K562 (cell line): ENCODE measurements around the gene LONRF2. TPM values are rescaled to one million over a fixed set of nuclear protein-coding genes. Genes with fewer than 3 reads are reported as not detected.
A peak's percentile ranks its signal among the peaks of the same experiment; 100 is the strongest.

Source experiments
- CAMTA2 ChIP-seq: fragments of 250-450 bp; sonication (Bioruptor Pico); conservative IDR thresholded peaks from 2 replicates; pipeline ENCODE4 v1.5.1; 2022
- HDAC8 ChIP-seq: fragments of 450-650 bp; IDR thresholded peaks from 2 replicates; pipeline ENCODE4 v1.6.1; 2016; ENCODE audit warnings: mild to moderate bottlenecking, missing genetic modification characterization, moderate library complexity, missing compliant biosample characterization
- MEIS2 ChIP-seq: fragments of 450-650 bp; IDR thresholded peaks from 2 replicates; pipeline ENCODE4 v1.6.1; 2014; ENCODE audit warnings: mild to moderate bottlenecking; ENCODE audit not compliant: partially characterized antibody
- RBM22 ChIP-seq: fragments of 200-400 bp; formaldehyde crosslinking; IDR thresholded peaks from 2 replicates; pipeline ENCODE4 v1.6.1; 2018; ENCODE audit warnings: low read length, low read depth; ENCODE audit not compliant: poor library complexity, severe bottlenecking
- SAP30 ChIP-seq: fragments of 200-600 bp; sonication (generic); IDR thresholded peaks from 2 replicates; pipeline ENCODE4 v1.6.1; 2012; ENCODE audit warnings: borderline replicate concordance, low read depth, mild to moderate bottlenecking, moderate library complexity, low read length, control low read depth, inconsistent platforms; ENCODE audit not compliant: insufficient read depth, poor library complexity, severe bottlenecking
- XRCC4 ChIP-seq: IDR thresholded peaks from one replicate; pipeline ENCODE4 v1.6.1; 2011; ENCODE audit not compliant: insufficient read depth, insufficient read length; ENCODE audit errors: extremely low read depth
- ZC3H4 ChIP-seq: sonication (generic); formaldehyde crosslinking; IDR thresholded peaks from 2 replicates; pipeline ENCODE4 v1.9.0; 2021; ENCODE audit warnings: missing genetic modification reagents, borderline replicate concordance
- ZNF644 ChIP-seq: fragments of 200-800 bp; sonication (Bioruptor generic); IDR thresholded peaks from 2 replicates; pipeline ENCODE4 v1.6.1; 2016; ENCODE audit warnings: low read depth, missing genetic modification characterization, missing compliant biosample characterization
- polyA plus RNA-seq, 8 experiments: library from polyadenylated mRNA; depleted of rRNA in 4 of 8; stranded (reverse) in 5 of 8; unstranded in 3 of 8; fragments of >200 nt; fragmentation: Nextera tagmentation in 2 of 8; fragmentation: Illumina TruSeq in 1 of 8; extraction: Ambion mirVana in 2 of 8; extraction: Trizol in 1 of 8; gene quantifications; 2 replicates each; pipeline versions ENCODE4 v1.2.1 to v1.2.3, GENCODE V29; 2011 to 2014; ENCODE audit warnings: inconsistent platforms in 1 of 8, missing spikeins in 1 of 8
- total RNA-seq, 7 experiments: library from RNA; depleted of rRNA in 6 of 7; stranded (reverse); fragments of >200 nt in 6 of 7; fragmentation: Illumina TruSeq in 2 of 7; extraction: Trizol in 2 of 7; gene quantifications; 2 replicates each; pipeline versions ENCODE4 v1.2.1 to v1.2.3, GENCODE V29; 2011 to 2021; ENCODE audit warnings: low replicate concordance in 1 of 7
- TF ChIP-seq, protein P1 (sequence below): sonication (generic); formaldehyde crosslinking; IDR thresholded peaks from 2 replicates; pipeline ENCODE4 v1.8.0; 2023; ENCODE audit warnings: mild to moderate bottlenecking, missing genetic modification reagents
- TF ChIP-seq, protein P2 (sequence below): fragments of 450-650 bp; IDR thresholded peaks from 2 replicates; pipeline ENCODE4 v1.6.1; 2016; ENCODE audit warnings: mild to moderate bottlenecking
- TF ChIP-seq, protein P3 (sequence below), 2 experiments: IDR thresholded peaks; 2 replicates each; pipeline ENCODE4 v1.6.1; 2011; ENCODE audit warnings: borderline replicate concordance in 1 of 2, control low read depth in 1 of 2, low read depth in 1 of 2, low read length in 1 of 2, mild to moderate bottlenecking in 1 of 2, mixed read lengths in 1 of 2, moderate library complexity in 1 of 2; ENCODE audit not compliant: insufficient read depth in 1 of 2, insufficient read length in 1 of 2, poor library complexity in 1 of 2, severe bottlenecking in 1 of 2; ENCODE audit errors: extremely low read depth in 1 of 2
- TF ChIP-seq, protein P4 (sequence below): IDR thresholded peaks from 2 replicates; pipeline ENCODE4 v1.6.1; 2014; ENCODE audit warnings: antibody characterized with exemption
- TF ChIP-seq, protein P5 (sequence below): fragments of 250-450 bp; sonication (Bioruptor Pico); IDR thresholded peaks from 2 replicates; pipeline ENCODE4 v1.5.0; 2021
- TF ChIP-seq, protein P6 (sequence below): fragments of 250-450 bp; sonication (Bioruptor Pico); IDR thresholded peaks from 2 replicates; pipeline ENCODE4 v1.5.0; 2021; ENCODE audit warnings: mild to moderate bottlenecking, borderline replicate concordance
- TF ChIP-seq, protein P7 (sequence below): fragments of 450-650 bp; IDR thresholded peaks from 2 replicates; pipeline ENCODE4 v1.6.1; 2016

LONRF2 gene
- total and polyA plus RNA-seq, 9 of the 15 experiments (the other 6 are each of a cell fraction or from before 2014, with no cell fraction given): 0.35 to 5.0 (median 2.7) TPM

DNA sequence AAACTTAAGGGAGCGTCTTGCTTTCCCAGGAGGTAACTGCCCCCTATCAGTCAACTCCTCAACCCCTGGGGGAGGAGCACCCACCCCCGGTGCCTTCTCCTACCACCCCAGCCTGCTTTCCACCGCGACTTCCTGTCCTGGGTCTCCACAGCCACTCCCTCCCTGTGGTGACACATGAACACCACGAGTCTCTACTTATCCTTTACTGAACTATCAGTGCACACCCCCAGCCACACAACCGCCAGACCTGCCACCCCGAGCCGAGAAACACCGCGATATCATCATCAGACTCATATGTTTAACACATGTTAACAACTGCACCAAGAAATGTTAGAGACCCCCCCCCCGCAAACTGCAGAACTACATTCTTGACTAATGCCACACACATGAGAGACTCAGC lies 43.3 kb downstream of the LONRF2 start (continued):
- TF ChIP-seq HDAC8 (tag) (no peak), MEIS2 (peak; percentile 19), ZNF644 (0 out of 2 replicates have a peak, but pooled peaks have one; percentile 20), XRCC4 (no peak), SAP30 (no peak), RBM22 (no peak), CAMTA2 (CRISPR knock-in tag) (no peak), ZC3H4 (CRISPR knock-in tag) (no peak)
- TF ChIP-seq, protein P1, sequence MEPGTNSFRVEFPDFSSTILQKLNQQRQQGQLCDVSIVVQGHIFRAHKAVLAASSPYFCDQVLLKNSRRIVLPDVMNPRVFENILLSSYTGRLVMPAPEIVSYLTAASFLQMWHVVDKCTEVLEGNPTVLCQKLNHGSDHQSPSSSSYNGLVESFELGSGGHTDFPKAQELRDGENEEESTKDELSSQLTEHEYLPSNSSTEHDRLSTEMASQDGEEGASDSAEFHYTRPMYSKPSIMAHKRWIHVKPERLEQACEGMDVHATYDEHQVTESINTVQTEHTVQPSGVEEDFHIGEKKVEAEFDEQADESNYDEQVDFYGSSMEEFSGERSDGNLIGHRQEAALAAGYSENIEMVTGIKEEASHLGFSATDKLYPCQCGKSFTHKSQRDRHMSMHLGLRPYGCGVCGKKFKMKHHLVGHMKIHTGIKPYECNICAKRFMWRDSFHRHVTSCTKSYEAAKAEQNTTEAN: no peak
- TF ChIP-seq, protein P2, sequence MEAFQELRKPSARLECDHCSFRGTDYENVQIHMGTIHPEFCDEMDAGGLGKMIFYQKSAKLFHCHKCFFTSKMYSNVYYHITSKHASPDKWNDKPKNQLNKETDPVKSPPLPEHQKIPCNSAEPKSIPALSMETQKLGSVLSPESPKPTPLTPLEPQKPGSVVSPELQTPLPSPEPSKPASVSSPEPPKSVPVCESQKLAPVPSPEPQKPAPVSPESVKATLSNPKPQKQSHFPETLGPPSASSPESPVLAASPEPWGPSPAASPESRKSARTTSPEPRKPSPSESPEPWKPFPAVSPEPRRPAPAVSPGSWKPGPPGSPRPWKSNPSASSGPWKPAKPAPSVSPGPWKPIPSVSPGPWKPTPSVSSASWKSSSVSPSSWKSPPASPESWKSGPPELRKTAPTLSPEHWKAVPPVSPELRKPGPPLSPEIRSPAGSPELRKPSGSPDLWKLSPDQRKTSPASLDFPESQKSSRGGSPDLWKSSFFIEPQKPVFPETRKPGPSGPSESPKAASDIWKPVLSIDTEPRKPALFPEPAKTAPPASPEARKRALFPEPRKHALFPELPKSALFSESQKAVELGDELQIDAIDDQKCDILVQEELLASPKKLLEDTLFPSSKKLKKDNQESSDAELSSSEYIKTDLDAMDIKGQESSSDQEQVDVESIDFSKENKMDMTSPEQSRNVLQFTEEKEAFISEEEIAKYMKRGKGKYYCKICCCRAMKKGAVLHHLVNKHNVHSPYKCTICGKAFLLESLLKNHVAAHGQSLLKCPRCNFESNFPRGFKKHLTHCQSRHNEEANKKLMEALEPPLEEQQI: peak; percentile 37; the same call in 1 of the 2 replicates
- TF ChIP-seq, protein P3, sequence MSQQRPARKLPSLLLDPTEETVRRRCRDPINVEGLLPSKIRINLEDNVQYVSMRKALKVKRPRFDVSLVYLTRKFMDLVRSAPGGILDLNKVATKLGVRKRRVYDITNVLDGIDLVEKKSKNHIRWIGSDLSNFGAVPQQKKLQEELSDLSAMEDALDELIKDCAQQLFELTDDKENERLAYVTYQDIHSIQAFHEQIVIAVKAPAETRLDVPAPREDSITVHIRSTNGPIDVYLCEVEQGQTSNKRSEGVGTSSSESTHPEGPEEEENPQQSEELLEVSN (IDR thresholded peaks at IDR 0.05; ENCODE audit: borderline replicate concordance in 1 of 2, extremely low read depth in 1 of 2, insufficient read depth in 1 of 2, insufficient read length in 1 of 2, low read depth in 1 of 2, low read length in 1 of 2, poor library complexity in 1 of 2, severe bottlenecking in 1 of 2): peak in 1 of 2 experiments; percentile 53
- TF ChIP-seq, protein P4, sequence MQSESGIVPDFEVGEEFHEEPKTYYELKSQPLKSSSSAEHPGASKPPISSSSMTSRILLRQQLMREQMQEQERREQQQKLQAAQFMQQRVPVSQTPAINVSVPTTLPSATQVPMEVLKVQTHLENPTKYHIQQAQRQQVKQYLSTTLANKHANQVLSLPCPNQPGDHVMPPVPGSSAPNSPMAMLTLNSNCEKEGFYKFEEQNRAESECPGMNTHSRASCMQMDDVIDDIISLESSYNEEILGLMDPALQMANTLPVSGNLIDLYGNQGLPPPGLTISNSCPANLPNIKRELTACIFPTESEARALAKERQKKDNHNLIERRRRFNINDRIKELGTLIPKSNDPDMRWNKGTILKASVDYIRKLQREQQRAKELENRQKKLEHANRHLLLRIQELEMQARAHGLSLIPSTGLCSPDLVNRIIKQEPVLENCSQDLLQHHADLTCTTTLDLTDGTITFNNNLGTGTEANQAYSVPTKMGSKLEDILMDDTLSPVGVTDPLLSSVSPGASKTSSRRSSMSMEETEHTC: peak; percentile 46; the same call in 1 of the 2 replicates
- TF ChIP-seq, protein P5, sequence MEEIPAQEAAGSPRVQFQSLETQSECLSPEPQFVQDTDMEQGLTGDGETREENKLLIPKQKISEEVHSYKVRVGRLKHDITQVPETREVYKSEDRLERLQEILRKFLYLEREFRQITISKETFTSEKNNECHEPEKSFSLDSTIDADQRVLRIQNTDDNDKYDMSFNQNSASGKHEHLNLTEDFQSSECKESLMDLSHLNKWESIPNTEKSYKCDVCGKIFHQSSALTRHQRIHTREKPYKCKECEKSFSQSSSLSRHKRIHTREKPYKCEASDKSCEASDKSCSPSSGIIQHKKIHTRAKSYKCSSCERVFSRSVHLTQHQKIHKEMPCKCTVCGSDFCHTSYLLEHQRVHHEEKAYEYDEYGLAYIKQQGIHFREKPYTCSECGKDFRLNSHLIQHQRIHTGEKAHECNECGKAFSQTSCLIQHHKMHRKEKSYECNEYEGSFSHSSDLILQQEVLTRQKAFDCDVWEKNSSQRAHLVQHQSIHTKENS (CRISPR knock-in tag): no peak
- TF ChIP-seq, protein P6, sequence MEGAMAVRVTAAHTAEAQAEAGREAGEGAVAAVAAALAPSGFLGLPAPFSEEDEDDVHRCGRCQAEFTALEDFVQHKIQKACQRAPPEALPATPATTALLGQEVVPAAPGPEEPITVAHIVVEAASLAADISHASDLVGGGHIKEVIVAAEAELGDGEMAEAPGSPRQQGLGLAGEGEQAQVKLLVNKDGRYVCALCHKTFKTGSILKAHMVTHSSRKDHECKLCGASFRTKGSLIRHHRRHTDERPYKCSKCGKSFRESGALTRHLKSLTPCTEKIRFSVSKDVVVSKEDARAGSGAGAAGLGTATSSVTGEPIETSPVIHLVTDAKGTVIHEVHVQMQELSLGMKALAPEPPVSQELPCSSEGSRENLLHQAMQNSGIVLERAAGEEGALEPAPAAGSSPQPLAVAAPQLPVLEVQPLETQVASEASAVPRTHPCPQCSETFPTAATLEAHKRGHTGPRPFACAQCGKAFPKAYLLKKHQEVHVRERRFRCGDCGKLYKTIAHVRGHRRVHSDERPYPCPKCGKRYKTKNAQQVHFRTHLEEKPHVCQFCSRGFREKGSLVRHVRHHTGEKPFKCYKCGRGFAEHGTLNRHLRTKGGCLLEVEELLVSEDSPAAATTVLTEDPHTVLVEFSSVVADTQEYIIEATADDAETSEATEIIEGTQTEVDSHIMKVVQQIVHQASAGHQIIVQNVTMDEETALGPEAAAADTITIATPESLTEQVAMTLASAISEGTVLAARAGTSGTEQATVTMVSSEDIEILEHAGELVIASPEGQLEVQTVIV (CRISPR knock-in tag): no peak
- TF ChIP-seq, protein P7, sequence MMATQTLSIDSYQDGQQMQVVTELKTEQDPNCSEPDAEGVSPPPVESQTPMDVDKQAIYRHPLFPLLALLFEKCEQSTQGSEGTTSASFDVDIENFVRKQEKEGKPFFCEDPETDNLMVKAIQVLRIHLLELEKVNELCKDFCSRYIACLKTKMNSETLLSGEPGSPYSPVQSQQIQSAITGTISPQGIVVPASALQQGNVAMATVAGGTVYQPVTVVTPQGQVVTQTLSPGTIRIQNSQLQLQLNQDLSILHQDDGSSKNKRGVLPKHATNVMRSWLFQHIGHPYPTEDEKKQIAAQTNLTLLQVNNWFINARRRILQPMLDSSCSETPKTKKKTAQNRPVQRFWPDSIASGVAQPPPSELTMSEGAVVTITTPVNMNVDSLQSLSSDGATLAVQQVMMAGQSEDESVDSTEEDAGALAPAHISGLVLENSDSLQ: 0 out of 2 replicates have a peak, but pooled peaks have one; percentile 35
